H9 (cell line): ENCODE data around the gene LDB3. TPM values are rescaled to one million over a fixed set of nuclear protein-coding genes. Genes with fewer than 3 reads are reported as not detected.

ENCODE experiments used
- DNase-seq: peaks from one replicate; pipeline ENCODE4 v3.0.0-alpha.2; 2017
- H2AFZ ChIP-seq: one replicate; pipeline ENCODE4 v1.6.1; 2013; ENCODE audit warnings: mild to moderate bottlenecking, low read length, control low read depth, moderate library complexity
- H2AK5ac ChIP-seq: 2 replicates; pipeline ENCODE4 v1.6.1; 2013; ENCODE audit warnings: low read length, control low read depth, mixed read lengths; ENCODE audit not compliant: insufficient read length
- H2BK120ac ChIP-seq: one replicate; pipeline ENCODE4 v1.6.1; 2013; ENCODE audit warnings: low read depth, mild to moderate bottlenecking, low read length, control low read depth, inconsistent platforms; ENCODE audit not compliant: poor library complexity, severe bottlenecking
- H2BK12ac ChIP-seq: 2 replicates; pipeline ENCODE4 v1.6.1; 2013; ENCODE audit warnings: low read length, control low read depth, mixed read lengths, low read depth; ENCODE audit not compliant: insufficient read length
- H2BK15ac ChIP-seq: 2 replicates; pipeline ENCODE4 v1.6.1; 2013; ENCODE audit warnings: low read depth, low read length, control low read depth
- H2BK20ac ChIP-seq: one replicate; pipeline ENCODE4 v1.6.1; 2013; ENCODE audit warnings: low read depth, mild to moderate bottlenecking, low read length, control low read depth, inconsistent platforms; ENCODE audit not compliant: poor library complexity, severe bottlenecking
- H2BK5ac ChIP-seq: 2 replicates; pipeline ENCODE4 v1.6.1; 2013; ENCODE audit warnings: low read length, control low read depth, mixed read lengths; ENCODE audit not compliant: insufficient read length
- H3K14ac ChIP-seq: 2 replicates; pipeline ENCODE4 v1.6.1; 2013; ENCODE audit warnings: low read length, control low read depth; ENCODE audit not compliant: insufficient read depth
- H3K18ac ChIP-seq: 2 replicates; pipeline ENCODE4 v1.6.1; 2013; ENCODE audit warnings: low read depth, mild to moderate bottlenecking, mixed read lengths, low read length, control low read depth; ENCODE audit not compliant: insufficient read length
- H3K23ac ChIP-seq: 2 replicates; pipeline ENCODE4 v1.6.1; 2013; ENCODE audit warnings: low read length, control low read depth, mixed read lengths, low read depth; ENCODE audit not compliant: insufficient read length
- H3K23me2 ChIP-seq: 2 replicates; pipeline ENCODE4 v1.6.1; 2013; ENCODE audit warnings: low read depth, mild to moderate bottlenecking, mixed read lengths, low read length, control low read depth; ENCODE audit not compliant: insufficient read length, poor library complexity, severe bottlenecking
- H3K27ac ChIP-seq: 2 replicates; pipeline ENCODE4 v1.5.1; 2013; ENCODE audit warnings: low read length, control low read depth, mixed read lengths, low read depth; ENCODE audit not compliant: insufficient read length
- H3K27me3 ChIP-seq: 2 replicates; pipeline ENCODE4 v1.6.1; 2013; ENCODE audit warnings: low read length, control low read depth, inconsistent platforms; ENCODE audit not compliant: insufficient read depth
- H3K4ac ChIP-seq: 2 replicates; pipeline ENCODE4 v1.6.1; 2013; ENCODE audit warnings: low read depth, mild to moderate bottlenecking, control low read depth, inconsistent platforms, low read length, moderate library complexity
- H3K4me1 ChIP-seq: 2 replicates; pipeline ENCODE4 v1.6.1; 2013; ENCODE audit warnings: low read length, control low read depth, inconsistent platforms; ENCODE audit not compliant: insufficient read depth
- H3K4me2 ChIP-seq: 2 replicates; pipeline ENCODE4 v1.6.1; 2013; ENCODE audit warnings: low read length, control low read depth, mixed read lengths; ENCODE audit not compliant: insufficient read length, insufficient read depth
- H3K56ac ChIP-seq: 2 replicates; pipeline ENCODE4 v1.6.1; 2013; ENCODE audit warnings: low read depth, mild to moderate bottlenecking, mixed read lengths, low read length, control low read depth; ENCODE audit not compliant: insufficient read length
- H3K79me1 ChIP-seq: 2 replicates; pipeline ENCODE4 v1.6.1; 2013; ENCODE audit warnings: low read depth, mild to moderate bottlenecking, moderate library complexity, low read length, control low read depth, inconsistent platforms; ENCODE audit not compliant: insufficient read depth, poor library complexity, severe bottlenecking
- H3K79me2 ChIP-seq: 2 replicates; pipeline ENCODE4 v1.6.1; 2013; ENCODE audit warnings: low read length, control low read depth, inconsistent platforms; ENCODE audit not compliant: insufficient read depth
- H3K9ac ChIP-seq: 2 replicates; pipeline ENCODE4 v1.6.1; 2013; ENCODE audit warnings: low read length, control low read depth, mixed read lengths; ENCODE audit not compliant: insufficient read length; ENCODE audit errors: extremely low read depth
- H3K9me3 ChIP-seq: one replicate; pipeline ENCODE4 v1.6.1; 2013; ENCODE audit warnings: low read depth, low read length, inconsistent platforms; ENCODE audit not compliant: control insufficient read depth
- H3T11ph ChIP-seq: one replicate; pipeline ENCODE4 v1.6.1; 2013; ENCODE audit warnings: mild to moderate bottlenecking, low read length, control low read depth, inconsistent platforms
- H4K20me1 ChIP-seq: one replicate; pipeline ENCODE4 v1.6.1; 2013; ENCODE audit not compliant: control insufficient read depth, insufficient read length, insufficient read depth
- H4K5ac ChIP-seq: 2 replicates; pipeline ENCODE4 v1.6.1; 2013; ENCODE audit warnings: low read depth, mild to moderate bottlenecking, mixed read lengths, low read length, control low read depth; ENCODE audit not compliant: insufficient read length
- H4K8ac ChIP-seq: replicated peaks from 2 replicates; pipeline ENCODE4 v1.6.1; 2013; ENCODE audit warnings: low read length, control low read depth, mixed read lengths, low read depth; ENCODE audit not compliant: insufficient read length
- H4K91ac ChIP-seq: 2 replicates; pipeline ENCODE4 v1.6.1; 2013; ENCODE audit warnings: low read depth, mild to moderate bottlenecking, moderate library complexity, mixed read lengths, low read length, control low read depth; ENCODE audit not compliant: insufficient read length
- H3K27ac Mint-ChIP-seq, 3 experiments: 2 replicates in 2 of 3; 3 replicates in 1 of 3; pipeline ENCODE4 v1.8.0; 2020 to 2021; ENCODE audit warnings: mixed read lengths in 3 of 3, mild to moderate bottlenecking in 1 of 3, moderate library complexity in 1 of 3
- H3K27me3 Mint-ChIP-seq: 2 replicates; pipeline ENCODE4 v1.8.0; 2021; ENCODE audit warnings: low read depth, mild to moderate bottlenecking, moderate library complexity, mixed read lengths
- H3K36me3 Mint-ChIP-seq, 3 experiments: 2 replicates in 2 of 3; 3 replicates in 1 of 3; pipeline ENCODE4 v1.8.0; 2020 to 2021; ENCODE audit warnings: low read depth in 3 of 3, mixed read lengths in 3 of 3; ENCODE audit not compliant: insufficient read depth in 1 of 3
- H3K4me1 Mint-ChIP-seq, 2 experiments: 2 replicates each; pipeline ENCODE4 v1.8.0; 2020; ENCODE audit warnings: mixed read lengths in 2 of 2
- H3K4me3 Mint-ChIP-seq, 2 experiments: 2 replicates in 1 of 2; 3 replicates in 1 of 2; pipeline ENCODE4 v1.8.0; 2020 to 2021; ENCODE audit warnings: mild to moderate bottlenecking in 2 of 2, mixed read lengths in 2 of 2, moderate library complexity in 1 of 2
- H3K9me3 Mint-ChIP-seq, 2 experiments: 2 replicates in 1 of 2; 3 replicates in 1 of 2; pipeline ENCODE4 v1.8.0; 2020; ENCODE audit warnings: mild to moderate bottlenecking in 2 of 2, mixed read lengths in 2 of 2, moderate library complexity in 1 of 2
- WGBS: extraction: QIAGEN DNeasy Blood & Tissue Kit; methylation state at CpG from one replicate; pipeline ENCODE4 v1.1.7; 2013; ENCODE audit warnings: missing lambda C conversion rate, low lambda C conversion rate, mixed read lengths; ENCODE audit not compliant: insufficient read length; ENCODE audit errors: extremely low coverage; 5-methylcytosine and 5-hydroxymethylcytosine counted together
- total RNA-seq: library from RNA; stranded (reverse); gene quantifications from 2 replicates; pipeline ENCODE4 v1.2.1, GENCODE V29; 2021
- TF ChIP-seq, protein P1 (sequence below): fragments of 200-600 bp; sonication (generic); conservative IDR thresholded peaks from 3 replicates; pipeline ENCODE4 v1.8.0; 2021; ENCODE audit warnings: antibody characterized with exemption, mild to moderate bottlenecking

LDB3 gene
- total RNA-seq, 1 experiment from 2014 or later = 0.17 TPM

- no peak overlapping the region for H4K8ac ChIP-seq
- H3K4me1 ChIP-seq = no peaks in the 10 kb centered on the region
- H3K27ac ChIP-seq = no peak overlapping the region
- Mint-ChIP-seq H3K27ac (no peak overlapping the region; a peak in 1 of 7 replicates), H3K4me1 (peaks cover 18 to 21% of the 10 kb centered on the region in 2 experiments), H3K9me3 (no peaks in the 10 kb centered on the region; a peak in 2 of 5 replicates), H3K36me3 (no peaks in the 10 kb centered on the region), H3K27me3 (no peaks in the 10 kb centered on the region; the same call in 1 of the 2 replicates), H3K4me3 (no peak overlapping the region)
- no peaks in the 10 kb centered on the region for H3K23me2 ChIP-seq
- H3K4me2 ChIP-seq = no peak overlapping the region
- no peak overlapping the region for H2BK120ac ChIP-seq
- WGBS = no CpG with 5 or more reads among the region's 8 CpGs
- DNase-seq = no peak
- H3K27me3 ChIP-seq = no peaks in the 10 kb centered on the region
- no peak overlapping the region for H3K4ac ChIP-seq
- no peak overlapping the region for H2BK20ac ChIP-seq
- H3K14ac ChIP-seq = no peak overlapping the region
- H4K91ac ChIP-seq = no peak overlapping the region
- no peak overlapping the region for H3K23ac ChIP-seq
- no peak overlapping the region for H2AK5ac ChIP-seq
- H3K9me3 ChIP-seq = no peaks in the 10 kb centered on the region
- H2AFZ ChIP-seq = no peak overlapping the region
- no peak overlapping the region for H2BK15ac ChIP-seq
- H3K9ac ChIP-seq = no peak overlapping the region
- no peak overlapping the region for H4K5ac ChIP-seq
- no peak overlapping the region for H3K56ac ChIP-seq
- no peaks in the 10 kb centered on the region for H4K20me1 ChIP-seq
- no peaks in the 10 kb centered on the region for H3K79me2 ChIP-seq
- no peaks in the 10 kb centered on the region for H3K79me1 ChIP-seq
- H3T11ph ChIP-seq = no peak overlapping the region
- no peak overlapping the region for H2BK12ac ChIP-seq
- TF ChIP-seq, protein P1, sequence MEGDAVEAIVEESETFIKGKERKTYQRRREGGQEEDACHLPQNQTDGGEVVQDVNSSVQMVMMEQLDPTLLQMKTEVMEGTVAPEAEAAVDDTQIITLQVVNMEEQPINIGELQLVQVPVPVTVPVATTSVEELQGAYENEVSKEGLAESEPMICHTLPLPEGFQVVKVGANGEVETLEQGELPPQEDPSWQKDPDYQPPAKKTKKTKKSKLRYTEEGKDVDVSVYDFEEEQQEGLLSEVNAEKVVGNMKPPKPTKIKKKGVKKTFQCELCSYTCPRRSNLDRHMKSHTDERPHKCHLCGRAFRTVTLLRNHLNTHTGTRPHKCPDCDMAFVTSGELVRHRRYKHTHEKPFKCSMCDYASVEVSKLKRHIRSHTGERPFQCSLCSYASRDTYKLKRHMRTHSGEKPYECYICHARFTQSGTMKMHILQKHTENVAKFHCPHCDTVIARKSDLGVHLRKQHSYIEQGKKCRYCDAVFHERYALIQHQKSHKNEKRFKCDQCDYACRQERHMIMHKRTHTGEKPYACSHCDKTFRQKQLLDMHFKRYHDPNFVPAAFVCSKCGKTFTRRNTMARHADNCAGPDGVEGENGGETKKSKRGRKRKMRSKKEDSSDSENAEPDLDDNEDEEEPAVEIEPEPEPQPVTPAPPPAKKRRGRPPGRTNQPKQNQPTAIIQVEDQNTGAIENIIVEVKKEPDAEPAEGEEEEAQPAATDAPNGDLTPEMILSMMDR = no peak
- H2BK5ac ChIP-seq = no peak overlapping the region
- no peak overlapping the region for H3K18ac ChIP-seq
Measured at GRCh38 chr10:86703176-86703575, 34.9 kb downstream of the LDB3 start.
